GM19324 (cell line): ENCODE data around the gene DIAPH2.

Experiments
- ATAC-seq: cut with Tn5 transposase; IDR thresholded peaks from one replicate; pipeline ENCODE4 v1.9.1; 2021; ENCODE audit warnings: mild to moderate bottlenecking, moderate library complexity; ENCODE audit not compliant: unreplicated experiment, low FRiP score

Gene DIAPH2

DNA sequence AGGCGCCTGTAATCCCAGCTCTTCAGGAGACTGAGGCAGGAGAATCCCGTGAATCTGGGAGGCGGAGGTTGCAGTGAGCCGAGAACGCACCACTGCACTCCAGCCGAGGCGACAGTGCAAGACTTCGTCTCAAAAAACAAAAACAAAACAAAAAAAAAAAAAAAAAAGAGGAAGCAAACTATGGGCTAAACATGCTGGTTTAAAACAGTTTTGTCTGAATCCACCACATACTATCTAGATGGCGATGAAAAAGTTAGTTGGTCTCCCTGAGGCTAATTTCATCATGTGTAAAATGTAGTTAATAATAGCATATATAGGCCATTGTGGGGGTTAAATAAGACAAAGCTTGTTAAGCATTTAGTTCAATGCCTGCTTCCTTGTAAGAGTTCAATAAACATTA, 650.2 kb downstream of the DIAPH2 start:
- no peak for ATAC-seq

GRCh38 chrX:97344724-97345123, 660.1 kb downstream of the DIAPH2 start:
- ATAC-seq, result no peak

GRCh38 chrX:97358941-97359340, 674.3 kb downstream of the DIAPH2 start:
- ATAC-seq, result no peak

GRCh38 chrX:97363843-97364242, 679.2 kb downstream of the DIAPH2 start:
- ATAC-seq, result no peak

GRCh38 chrX:97366237-97366636, 681.6 kb downstream of the DIAPH2 start:
- no peak for ATAC-seq

DNA sequence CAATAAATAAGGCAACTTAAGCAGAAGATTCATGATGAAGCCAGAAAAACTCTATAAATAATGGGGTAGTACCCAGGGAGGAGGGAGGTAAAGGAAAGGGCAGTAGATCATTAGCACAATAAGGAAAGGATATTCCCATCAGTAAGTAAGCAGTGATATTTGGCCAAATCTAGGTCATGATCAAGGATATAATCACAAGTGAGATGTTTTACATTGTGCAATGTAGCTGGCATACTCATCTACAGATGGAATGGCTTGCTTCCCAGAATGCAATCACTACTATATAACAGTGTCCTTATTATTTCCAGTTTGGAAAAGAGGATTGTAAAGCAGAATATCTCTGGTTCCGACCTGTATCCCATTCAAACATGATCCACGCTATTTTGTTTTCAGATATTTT, 682.5 kb downstream of the DIAPH2 start:
- ATAC-seq, result no peak

- no peak for ATAC-seq
Observed at GRCh38 chrX:97369947-97370346, 685.3 kb downstream of the DIAPH2 start.

- ATAC-seq, result no peak
Observed at GRCh38 chrX:97372001-97372766, 687.5 kb downstream of the DIAPH2 start.

- no peak for ATAC-seq
Observed at GRCh38 chrX:97374266-97374665, 689.6 kb downstream of the DIAPH2 start.

GRCh38 chrX:97380200-97380599, 695.6 kb downstream of the DIAPH2 start:
- no peak for ATAC-seq

DNA sequence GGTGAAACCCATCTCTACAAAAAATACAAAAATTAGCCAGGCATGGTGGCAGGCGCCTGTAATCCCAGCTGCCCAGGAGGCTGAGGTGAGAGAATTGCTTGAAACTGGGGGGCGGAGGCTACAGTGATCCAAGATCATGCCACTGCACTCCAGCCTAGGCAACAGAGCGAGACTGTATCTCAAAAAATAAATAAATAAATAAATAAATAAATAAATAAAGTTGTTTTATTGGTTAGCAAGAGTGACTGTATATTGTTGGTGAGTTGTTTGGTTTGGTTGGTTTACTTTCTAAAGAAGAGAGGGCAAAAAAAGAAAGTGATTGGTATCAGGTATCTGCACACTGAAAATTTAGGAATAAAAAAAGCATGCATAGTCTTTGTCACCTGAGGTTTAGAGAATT, 700.0 kb downstream of the DIAPH2 start:
- ATAC-seq, result no peak

- ATAC-seq, result no peak
Observed at GRCh38 chrX:97387004-97387403, 702.4 kb downstream of the DIAPH2 start.

DNA sequence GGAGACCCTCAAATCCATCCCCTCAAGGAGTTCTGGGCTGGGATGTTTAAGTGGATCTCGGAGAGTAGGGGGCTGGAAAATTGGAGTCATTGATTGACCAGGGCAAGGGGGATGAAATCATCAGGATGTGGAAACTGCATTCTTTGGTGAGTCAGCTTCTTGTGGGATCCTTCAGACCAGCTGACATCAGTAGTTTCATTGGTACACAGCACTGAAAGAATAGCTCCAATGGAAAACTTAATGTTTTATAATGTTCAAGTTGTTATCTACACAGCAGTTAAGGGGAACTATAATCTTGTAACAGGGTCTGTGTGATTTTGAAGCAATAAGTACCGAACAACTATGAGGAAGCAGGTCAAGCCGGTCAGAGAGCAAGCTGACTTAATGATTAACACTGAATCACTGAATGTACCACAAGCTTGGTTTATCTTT, 705.1 kb downstream of the DIAPH2 start:
- no peak for ATAC-seq

GRCh38 chrX:97397371-97397770, 712.7 kb downstream of the DIAPH2 start:
- ATAC-seq, result no peak

DNA sequence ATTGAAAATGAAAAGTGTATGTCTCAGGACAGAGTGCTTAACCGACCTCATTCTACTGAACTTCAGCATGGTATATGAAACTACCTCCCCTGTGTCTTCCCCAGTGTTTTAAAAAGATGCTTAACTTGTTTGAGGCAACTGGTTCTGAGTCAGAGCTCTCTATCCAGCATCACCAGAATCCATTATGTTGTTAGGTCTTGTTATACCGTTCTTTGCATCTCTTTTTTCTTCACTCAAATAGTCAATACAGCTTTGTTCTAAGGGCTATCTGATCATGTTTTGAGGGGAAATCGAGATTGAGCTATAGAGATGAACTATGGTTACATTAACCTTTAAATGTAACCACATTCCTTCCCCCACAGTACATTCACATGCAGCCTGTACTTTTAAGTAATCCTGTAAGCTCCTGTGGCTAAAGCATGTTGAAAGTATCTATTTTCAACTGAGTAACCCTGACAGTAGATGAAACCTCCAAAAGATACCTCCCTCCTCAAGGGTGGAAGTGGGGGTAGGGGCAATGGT, 713.4 kb downstream of the DIAPH2 start:
- ATAC-seq, result peak; percentile 35

GRCh38 chrX:97399400-97399799, 714.8 kb downstream of the DIAPH2 start:
- ATAC-seq, result no peak

DNA sequence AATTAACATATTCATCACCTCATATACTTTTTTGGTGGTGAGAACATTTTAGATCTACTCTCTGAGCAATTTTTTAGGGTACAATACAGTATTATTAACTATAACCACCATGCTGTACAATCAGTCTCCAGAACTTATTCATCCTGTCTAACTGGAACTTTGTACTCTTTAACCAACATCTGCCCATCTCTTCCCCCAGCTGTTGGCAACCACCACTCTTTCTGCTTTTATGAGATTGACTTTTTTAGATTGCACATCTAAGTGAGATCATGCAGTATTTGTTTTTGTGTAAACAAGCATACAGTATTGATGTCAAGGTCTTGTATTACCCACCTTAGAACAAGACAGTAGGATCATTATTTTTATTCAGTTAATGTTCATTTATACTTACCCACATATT, 715.9 kb downstream of the DIAPH2 start:
- no peak for ATAC-seq

DNA sequence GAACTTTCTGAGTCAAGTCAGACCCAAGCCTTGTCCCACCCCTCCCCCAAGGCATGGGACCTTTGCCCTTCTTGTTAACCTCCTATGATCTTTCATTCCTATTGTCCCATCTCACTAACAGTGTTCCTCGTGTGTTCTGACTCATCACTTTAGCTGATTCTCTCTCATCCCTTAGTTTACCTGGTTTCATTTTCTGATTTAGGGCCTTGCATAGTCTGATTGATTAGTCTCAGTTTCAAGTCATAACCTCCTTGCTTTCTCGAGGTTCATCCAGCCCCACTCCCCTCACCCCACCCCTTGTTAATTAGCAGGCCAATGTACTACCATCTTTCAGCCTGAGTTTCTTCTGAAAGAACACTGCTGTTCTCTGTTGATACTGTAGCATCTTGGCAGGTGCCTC, 716.5 kb downstream of the DIAPH2 start:
- ATAC-seq, result peak; percentile 71

DNA sequence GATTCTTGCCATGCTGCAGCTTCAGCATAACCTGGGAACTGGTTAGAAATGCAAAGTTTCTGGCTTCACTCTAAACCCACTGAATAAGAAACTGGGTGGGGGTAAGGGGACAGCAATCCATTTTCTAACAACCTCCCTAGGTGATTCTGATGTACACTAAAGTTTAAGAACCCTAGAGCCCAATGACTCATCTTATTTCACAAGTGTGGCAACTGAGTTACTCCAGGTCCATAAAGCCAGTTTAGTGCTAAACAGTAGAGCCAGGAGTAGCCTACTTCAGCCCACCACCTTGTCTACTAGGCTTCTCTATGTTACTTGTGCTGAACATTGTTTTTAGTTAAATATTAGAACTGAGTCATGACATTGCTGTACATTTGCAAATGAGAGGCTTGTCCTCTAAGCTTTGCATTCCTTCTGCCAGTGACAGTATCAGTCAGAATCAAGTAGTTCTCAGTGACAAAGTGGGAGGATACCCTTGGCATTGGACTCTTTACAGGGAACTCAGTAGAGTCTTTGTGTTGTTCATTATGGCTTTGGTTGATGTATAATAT, 717.0 kb downstream of the DIAPH2 start:
- ATAC-seq, result no peak

GRCh38 chrX:97402333-97402732, 717.7 kb downstream of the DIAPH2 start:
- ATAC-seq, result no peak

DNA sequence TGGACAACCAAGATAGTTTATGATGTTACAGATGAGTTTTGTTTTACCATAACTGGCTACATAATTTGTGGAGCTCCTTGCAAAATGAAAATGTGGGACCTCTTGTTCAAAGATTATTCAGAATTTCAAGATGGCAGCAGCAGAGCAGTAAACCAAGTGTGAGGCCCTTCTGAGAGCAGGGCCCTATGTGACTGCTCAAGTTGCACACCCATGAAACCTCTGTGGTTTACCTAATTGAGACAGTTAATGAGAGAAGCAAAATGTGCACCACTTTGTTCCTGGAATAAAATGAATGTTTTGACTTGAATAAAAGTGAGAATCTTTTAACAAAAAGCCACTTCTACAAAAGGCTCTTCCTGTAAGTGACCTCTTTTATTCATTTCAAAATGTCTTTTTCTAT, 718.3 kb downstream of the DIAPH2 start:
- no peak for ATAC-seq

- ATAC-seq, result no peak
Observed at GRCh38 chrX:97405031-97405660, 720.5 kb downstream of the DIAPH2 start.
